Activated CD4-positive, alpha-beta T cell treated with anti-CD3 and anti-CD28 coated beads for 24 hours (primary cell): ENCODE data around the gene SNRNP40.

ENCODE experiments used
- DNase-seq, 2 donors: peaks; one replicate each; pipeline ENCODE4 v3.0.0-alpha.2; 2020; ENCODE audit warnings: low read depth in 2 of 2

The SNRNP40 gene

DNA sequence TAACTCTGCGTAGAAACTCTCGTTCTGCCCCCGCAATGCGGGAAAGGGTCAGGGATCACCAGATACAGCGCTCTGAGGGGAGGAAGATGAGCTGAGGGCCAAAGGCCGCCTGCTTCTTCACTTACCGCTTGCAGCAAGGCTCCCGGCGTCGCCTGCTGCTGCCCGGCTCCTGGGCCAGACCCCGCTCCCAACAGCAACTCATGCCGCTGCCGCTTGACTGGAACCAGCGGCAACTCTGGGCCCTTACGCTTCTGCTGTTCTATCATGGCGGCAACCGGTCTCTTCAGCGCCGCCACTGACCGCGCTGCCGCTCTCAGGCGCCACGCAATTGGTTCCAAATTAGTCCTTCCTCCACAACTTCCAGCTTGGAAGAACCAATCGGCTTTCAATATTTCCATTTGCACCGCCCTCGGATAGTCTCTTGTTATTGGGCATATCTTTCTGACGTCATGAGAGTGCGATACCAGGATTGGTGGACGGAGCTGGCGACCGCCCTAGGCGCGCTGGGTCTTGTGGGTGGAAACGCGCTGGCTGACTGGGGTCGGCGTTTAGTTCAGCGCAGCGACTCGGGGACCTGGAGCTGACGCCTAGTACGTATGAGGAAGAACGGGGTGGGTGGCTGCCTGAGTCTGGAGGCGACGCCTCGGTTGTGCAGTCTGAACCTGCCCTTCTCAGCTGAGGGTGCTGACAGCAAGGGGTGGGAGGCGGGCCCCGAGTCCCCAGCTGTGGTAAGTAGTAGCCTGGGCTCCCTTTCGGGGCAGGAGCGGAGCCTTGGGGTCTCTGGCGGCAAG lies at the start of gene SNRNP40, which contains the start of gene ZCCHC17:
SNRNP40 (minus strand) TSS at position 303 of the 791 bp plus-strand sequence; CDS start at position 266, 37 bp downstream.
ZCCHC17 (plus strand) TSS at position 547 of the 791 bp plus-strand sequence. CDS start 13,067 bp downstream, outside the sequence.
- peak; percentile 79 to 86 for DNase-seq

DNA sequence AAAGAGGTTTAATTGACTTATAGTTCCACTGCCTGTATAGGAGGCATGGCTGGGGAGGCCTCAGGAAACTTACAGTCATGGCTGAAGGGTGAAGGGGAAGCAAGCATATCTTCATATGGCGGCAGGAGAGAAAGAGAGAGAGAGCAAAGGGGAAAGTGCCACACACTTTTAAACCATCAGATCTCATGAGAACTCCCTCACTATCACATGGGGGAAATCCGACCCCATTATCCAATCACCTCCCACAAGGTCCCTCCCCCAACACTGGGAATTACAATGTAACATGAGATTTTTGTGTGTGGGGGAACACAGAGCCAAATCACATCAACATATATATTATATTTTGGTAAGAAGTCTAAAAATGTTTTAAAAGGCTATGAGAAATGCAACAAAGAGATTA lies 49.0 kb upstream of the SNRNP40 start:
- no peak for DNase-seq

DNA sequence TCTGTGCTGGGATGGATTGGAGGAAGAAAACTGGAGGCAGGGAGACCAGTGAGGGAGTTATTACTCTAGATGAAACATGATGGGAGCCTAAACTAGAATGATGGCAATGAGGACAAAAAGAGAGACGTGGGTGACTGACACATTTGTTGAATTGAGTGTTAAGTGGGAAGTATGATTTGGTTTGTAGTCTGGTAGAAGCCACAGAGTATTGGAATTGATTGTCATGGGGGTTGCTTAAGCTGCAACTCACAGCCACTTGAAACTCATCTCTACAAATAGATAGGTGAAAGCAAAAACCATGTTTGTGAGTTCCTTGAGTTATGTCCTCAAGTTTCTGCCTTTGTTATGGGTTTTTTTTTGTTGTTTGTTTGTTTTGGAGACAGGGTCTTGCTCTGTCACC lies 47.9 kb upstream of the SNRNP40 start:
- DNase-seq: no peak

DNA sequence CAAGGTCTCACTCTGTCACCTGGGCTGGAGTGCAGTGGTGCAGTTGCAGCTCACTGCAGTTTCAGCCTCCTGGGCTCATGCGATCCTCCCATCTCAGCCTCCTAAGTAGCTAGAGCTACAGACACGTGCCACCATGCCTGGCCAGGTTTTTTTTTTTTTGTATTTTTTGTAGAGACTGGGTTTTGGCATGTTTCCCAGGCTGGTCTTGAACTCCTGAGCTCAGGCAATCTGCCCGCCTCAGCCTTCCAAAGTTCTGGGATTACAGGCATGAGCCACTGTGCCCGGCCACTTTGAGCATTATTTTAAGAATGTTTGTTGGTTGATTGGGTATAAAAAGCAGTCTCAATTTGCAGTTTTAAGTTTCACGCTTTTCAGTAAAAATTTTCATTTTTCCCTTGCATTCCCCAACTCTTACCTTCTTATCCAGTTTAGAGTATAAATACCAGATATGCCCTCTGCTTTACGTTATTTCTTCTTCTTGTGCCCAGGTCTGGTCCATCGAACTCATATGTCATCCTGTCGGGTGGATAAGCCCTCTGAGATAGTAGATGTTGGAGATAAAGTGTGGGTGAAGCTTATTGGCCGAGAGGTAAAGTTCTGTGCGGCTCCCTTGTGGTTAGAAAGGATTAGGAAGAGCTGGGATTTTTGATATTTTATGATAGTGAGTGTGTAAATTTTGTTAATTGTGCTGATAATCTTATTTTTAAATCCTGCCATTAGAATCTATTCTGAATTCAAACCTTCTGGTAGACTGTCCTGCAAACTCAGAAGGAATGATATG lies 40.3 kb upstream of the SNRNP40 start:
- no peak for DNase-seq

DNA sequence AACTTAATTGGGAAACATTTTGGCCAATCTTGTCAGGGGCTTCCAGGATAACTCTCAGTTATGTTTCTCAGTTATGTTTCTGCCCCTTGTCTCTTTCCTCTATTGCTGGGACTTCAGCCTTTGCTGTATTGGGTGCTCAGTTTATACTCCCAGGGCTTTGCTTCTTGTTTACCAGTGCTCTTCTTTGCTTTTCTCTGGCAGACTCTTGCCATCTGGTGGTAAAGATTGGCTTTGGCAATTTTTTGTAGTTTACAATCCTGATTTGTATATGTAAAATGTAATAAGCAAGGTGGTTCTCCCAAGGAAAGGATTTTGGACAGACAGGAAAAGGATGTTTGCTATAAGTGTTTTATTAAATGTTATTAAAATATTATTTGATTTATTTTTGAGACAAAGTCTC lies 38.4 kb upstream of the SNRNP40 start:
- no peak for DNase-seq

DNA sequence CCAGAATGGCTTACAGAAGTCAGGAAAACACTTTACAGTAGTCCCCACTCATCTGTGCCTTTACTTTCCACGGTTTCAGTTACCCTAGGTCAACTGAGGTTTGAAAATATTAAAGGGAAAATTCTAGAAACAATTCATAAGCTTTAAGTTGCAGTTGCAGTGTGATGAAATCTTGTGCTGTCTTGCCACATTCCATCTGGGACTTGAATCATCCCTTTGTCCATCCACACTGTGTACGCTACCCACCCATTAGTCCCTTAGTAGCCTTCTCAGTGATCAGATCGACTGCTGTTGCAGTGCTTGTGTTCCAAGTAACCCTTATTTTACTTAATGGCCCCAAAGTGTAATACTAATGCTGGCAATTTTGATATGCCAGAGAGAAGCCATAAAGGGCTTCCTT lies 30.8 kb upstream of the SNRNP40 start:
- DNase-seq: no peak

DNA sequence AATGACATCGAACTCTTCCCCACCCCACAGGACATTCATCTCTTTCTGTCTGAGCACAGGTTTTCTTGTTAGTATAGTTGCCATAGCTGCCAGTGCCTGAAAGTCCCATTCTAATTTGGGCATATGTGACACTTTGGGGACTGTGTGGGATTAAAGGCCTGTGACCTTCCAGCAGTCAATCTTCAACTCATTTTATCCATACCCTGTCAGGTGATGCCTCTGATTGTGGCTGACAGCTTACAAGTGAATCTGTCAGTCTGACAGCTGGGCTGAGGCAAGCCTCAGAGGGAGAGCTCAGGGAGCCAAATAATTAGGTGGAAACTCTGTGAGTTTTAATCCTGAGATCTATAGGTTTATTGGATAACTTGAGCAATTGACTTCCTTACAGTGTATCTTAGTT lies 29.9 kb upstream of the SNRNP40 start:
- no peak for DNase-seq

DNA sequence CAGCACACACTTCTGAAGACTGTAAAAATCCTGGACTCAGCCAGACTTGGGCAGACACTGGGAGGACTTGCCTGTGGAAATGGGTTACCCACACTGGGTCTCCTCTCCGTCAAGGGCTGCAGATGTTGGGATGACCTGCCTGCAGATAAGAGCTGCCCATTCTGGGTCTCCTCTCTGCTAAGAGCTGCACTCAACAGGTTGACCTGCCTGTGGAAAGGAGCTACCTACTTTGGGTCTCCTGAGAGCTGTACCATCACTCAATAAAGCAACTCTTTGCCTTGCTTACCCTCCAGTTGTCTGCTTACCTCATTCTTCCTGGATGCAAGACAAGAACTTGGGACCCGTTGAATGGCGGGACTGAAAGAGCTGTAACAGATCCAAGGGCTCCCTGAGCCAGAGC lies 28.4 kb upstream of the SNRNP40 start:
- DNase-seq: no peak

DNA sequence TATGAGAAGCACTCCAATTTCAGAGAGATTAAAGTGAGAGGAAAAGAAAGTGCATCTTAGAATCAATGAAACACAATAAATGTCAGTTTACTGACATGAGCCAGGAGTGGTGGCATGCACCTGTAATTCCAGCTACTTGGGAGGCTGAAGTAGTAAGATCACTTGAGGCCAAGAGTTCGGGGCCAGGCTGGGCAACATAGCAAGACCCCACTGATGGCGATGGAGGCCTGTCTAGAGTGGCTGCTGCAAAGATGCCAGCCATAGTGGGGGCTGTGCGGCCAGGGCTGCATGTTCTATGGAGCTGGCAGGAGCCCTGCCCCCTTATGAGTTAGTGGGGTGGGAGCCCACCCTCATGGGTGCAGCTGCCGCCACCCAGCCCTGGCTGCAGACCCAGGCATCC lies 27.5 kb upstream of the SNRNP40 start:
- DNase-seq: no peak

DNA sequence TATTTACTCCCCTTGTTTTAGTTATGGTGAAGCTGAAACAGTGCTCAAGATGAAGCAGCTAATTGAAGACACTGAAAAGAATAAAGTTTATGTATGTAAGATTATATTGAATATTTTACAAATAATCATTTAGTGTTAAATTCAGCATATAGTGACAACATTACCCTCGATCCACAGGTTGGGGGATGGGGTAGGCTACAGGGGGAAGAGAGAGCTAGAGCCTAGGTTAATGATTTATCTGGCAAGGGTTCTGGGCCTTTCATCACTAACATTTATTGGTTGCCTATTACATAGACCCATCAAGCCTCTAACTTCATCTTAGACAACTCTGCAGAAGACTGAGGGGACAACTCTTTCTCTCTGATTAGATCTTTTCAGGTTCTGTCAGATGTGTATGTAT lies 21.6 kb upstream of the SNRNP40 start:
- no peak for DNase-seq

DNA sequence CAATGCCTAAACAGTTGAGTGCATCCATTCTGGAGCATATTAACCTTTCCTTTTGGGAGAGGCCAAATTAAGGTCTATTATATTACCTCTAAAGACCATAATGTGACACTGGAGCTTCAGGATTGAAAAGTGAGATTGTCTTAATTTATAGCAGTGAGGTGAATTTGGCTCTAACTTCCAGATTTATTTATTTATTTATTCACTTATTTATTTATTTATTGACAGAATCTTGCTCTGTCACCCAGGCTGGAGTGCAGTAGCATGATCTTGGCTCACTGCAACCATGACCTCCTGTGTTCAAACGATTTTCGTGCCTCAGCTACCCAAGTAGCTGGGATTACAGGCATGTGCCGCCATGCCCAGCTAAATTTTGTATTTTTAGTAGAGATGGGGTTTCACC lies 19.3 kb upstream of the SNRNP40 start:
- DNase-seq: no peak

DNA sequence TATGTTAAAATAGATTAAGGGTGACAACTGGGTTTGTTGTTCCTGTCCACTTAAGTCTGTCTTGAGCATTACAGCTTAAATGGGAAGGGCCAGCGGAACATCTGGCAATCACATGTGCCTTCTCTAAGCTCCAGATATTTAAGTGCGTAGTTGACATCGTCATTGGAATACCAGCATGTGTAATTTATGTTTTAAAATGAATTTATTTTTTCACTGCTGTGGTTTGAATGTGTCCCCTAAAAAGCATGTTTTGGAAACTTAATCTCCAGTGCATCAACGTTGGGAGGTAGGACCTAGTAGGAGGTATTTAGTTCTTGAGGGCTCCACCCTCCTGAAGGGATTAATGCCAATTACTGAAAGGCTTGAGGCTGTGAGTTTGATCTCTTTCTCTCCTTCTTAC lies 13.6 kb upstream of the SNRNP40 start:
- DNase-seq: no peak

DNA sequence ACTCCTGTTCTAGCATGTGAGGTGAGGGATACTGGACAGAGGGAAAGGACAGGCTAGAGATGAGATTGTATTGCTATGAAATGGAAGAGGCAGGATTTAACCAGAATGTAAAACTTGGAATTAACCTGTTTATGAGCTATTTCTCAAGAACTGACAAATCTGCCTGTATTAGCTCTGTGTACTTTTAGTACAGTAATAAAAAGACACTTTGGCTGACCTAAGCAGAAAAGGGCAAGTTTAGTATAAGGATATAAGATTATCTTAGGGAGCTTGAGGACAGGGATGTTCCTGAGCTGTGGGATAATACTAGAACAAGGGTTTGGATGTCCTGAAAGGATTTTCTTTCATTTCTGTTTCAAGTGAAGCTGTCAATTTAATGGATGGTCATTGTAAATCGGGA lies 11.4 kb upstream of the SNRNP40 start:
- no peak for DNase-seq

DNA sequence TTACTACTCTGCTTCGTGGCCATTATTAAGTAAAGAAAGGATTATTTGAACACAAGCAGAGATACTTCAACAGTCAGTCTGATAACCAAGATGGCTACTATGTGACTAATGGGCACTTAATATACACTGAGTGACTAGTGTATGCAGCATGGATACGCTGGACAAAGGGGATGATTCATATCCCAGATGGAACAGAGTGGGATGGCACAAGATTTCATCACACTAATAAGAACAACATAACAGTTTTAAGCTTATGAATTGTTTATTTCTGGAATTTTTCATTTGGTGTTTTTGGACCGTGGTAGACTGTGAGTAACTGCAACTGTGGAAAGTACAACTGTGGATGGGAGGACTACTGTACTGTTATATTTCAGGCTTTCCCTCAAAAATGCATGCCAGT lies 9.7 kb upstream of the SNRNP40 start:
- no peak for DNase-seq

DNA sequence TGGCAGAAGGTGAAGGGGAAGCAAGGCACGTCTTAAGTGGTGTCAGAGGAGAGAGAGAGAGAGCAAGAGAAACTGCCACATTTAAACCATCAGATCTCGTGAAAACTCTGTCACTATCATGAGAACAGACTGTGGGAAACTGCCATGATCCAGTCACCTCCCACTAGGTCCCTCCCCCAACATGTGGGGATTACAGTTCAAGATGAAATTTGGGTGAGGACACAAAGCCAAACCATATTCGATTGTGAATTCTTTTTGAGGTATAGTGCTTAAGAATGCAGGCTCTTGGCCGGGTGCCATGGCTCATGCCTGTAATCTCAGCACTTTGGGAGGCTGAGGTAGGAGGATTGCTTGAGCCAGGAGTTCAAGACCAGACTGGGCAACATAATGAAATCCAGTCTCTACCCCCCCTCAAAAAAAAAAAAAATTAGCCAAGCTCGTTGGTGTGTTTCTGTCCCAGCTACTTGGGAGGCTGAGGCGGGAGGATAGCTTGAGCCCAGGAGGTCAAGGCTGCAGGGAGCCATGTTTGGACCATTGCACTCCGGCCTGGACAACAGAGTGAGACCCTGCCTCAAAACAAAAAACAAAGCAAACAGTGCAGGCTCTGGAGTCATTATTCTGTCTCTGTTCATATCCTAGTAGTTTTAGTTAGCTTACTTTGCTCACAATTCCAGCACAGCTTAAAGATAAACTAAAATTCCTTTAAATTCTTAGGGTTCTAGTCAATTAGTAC lies 6.3 kb upstream of the SNRNP40 start:
- no peak for DNase-seq

DNA sequence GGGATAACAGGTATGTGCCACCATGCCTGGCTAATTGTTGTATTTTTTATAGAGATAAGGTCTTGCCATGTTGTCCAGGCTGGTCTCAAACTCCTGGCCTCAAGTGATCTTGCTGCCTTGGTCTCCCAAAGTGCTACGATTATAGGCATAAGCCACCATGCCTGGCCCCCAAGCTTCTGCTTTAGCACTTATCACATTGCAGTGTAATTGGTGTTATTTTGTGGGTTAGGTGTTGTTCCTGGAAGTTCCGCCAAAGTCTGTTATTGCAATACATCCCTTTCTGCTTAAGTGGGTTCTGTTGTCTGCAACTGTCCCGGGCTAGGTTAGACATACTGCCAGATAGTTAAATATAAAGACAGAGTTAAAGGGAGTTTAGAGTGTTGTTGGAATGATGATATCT lies 3.6 kb upstream of the SNRNP40 start:
- no peak for DNase-seq

DNA sequence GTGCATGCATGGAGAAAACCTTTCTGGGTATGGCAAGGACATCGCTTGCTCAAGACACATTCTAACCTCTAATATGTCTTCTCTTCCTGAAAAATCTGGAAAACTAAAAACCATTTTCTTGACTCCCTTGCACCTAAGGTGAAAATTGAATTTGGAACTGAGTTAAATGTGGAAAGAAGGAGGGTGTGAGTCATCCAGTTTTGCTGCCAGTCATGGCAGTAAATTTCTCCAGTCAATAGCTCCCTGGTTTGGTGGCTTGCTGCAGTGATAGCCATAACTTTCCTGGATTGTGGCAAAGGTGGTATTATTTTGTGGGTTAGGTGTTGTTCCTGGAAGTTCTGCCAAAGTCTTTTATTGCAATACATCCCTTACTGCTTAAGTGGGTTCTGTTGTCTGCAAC lies 2.8 kb upstream of the SNRNP40 start:
- DNase-seq: no peak

DNA sequence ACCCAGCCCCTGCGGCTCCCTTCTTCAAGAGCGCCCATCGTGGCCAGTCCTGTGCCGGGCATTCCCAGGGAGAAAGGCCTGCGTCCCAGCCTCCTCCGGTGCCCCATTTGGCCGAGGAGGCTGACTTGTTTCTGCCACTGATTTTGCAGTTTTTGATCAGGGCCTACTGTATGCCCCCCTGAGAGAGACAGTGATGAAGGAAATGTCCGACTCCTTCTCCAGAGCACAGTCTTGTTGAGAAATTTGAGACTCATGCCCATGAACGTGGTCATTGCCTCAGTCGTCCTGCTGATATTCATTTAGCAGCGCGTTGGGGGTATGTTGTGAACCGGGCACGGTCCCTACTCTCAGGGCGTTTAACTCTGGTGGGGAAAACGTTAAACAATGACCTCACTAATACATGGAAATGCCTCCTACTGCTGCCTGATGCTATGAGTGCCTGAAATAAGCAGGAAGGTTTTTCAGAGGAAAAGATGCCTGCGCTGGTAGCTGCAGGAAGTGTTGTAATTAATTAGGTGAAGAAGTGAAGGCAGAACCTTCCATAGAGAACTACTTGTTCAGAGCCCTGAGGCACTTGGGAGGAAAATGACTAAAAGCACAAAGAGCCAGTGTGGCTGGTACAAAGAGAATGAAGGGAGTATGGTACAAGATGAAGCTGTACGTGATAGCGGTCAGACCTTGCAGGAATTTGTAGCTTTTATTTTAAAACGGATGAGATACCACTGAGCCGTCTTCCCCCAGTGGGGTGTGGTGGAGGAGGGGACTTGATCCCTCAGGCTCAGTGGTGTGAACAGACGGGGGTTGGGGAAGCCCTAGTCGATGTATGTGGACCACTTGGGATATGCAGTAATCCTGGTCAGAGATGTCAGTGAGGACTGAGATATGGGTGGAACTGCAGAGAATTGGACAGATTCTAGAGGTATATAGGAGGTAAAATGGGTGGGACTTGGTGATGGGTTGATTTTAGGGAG lies 974 bp upstream of the SNRNP40 start:
- no peak for DNase-seq

DNA sequence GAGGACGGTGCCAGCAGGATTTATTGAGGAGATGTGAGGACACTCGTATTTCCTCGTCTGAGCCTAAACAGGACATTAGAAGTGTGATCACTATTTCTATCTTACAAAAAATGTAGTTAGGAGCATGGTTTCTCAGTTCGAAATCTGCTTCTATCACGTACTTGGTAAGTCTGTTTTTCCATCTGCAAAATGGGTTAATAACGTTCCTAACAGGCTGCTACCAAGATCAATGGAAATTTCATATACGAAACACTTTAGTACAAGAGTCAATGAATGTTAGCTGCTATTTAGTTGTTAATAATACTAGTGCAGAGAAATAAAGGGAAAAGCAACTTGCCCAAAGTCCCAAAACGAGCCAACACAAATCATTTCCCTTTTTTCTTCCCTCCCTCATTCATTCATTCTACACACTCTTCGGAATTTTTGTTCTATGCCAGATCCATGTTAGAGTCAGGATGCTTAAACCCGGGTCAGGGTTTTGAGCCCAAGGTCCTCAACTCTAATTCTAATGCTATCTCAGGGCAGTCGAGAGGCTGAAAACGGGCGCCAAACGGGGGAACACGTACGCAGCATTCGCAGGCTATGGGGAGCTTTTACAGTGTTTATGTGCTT lies 608 bp downstream of the SNRNP40 start:
- DNase-seq: no peak

DNA sequence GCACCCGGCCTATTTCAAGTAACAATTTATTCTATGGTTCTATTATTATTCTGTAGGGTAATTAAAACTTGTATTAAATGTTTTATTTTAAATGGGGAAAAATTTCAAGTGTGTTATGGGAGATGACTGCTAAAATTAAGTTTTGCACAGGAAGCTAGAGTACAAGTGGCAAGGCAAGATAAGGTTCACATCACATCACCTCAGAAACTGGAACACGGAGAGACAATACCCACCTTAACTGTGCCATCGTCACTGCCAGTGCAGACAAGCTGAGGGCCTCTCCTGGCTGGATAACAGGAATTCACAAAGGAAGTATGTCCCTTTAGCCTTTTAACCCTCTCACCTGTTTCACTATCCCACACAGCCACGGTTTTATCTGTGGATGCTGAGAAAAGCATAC lies 7.6 kb downstream of the SNRNP40 start:
- no peak for DNase-seq

DNA sequence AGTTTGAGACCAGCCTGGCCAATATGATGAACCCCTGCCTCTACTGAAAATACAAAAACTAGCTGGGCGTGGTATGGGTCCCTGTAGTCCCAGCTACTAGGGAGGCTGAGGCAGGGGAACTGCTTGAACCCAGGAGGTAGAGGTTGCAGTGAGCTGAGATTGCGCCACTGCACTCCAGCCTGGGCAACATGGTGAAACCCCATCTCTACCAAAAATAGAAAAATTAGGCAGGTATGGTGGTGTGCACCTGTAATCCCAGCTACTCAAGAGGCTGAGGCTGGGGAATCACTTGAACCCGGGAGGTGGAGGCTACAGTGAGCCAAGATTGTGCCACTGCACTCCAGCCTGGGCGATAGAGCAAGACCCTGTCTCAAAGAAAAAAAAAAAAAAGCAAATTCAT lies 8.8 kb downstream of the SNRNP40 start:
- peak in 1 of 2 donors; percentile 35 for DNase-seq
